Endothelial cell of umbilical vein (primary cell): ENCODE data around the gene CDK6. TPM values are rescaled to one million over a fixed set of nuclear protein-coding genes. Genes with fewer than 3 reads are reported as not detected.

Experiments
- BruUV-seq: library from RNA; stranded (reverse); fragments of 400-500 nt; replicated peaks from 2 replicates; lab custom pipeline; 2021; lab: Mats Ljungman, UMichigan
- CTCF ChIA-PET: fragments of 300-600, 350-600 bp; sonication (Branson Sonifier 250); formaldehyde crosslinking; loops from one replicate; lab custom pipeline; 2021; ENCODE audit warnings: antibody characterized with exemption, inconsistent platforms; lab: Charles Lee
- POLR2A ChIA-PET: fragments of 300-600, 350-600 bp; sonication (Branson Sonifier 250); formaldehyde crosslinking; loops from one replicate; lab custom pipeline; 2021; ENCODE audit warnings: antibody characterized with exemption, inconsistent platforms; lab: Charles Lee
- DNase-seq: peaks from one replicate; pipeline ENCODE4 v3.0.0-alpha.2; 2011; ENCODE audit warnings: low read depth, low spot score
- FAIRE-seq: peaks from 2 replicates; lab custom pipeline; 2011; peaks lifted over from hg19 to GRCh38; lab: Jason Lieb, UNC
- H2AFZ ChIP-seq: 2 replicates; pipeline ENCODE4 v1.6.0; 2012; ENCODE audit warnings: low read depth, low read length, control low read depth, inconsistent platforms
- H3K27ac ChIP-seq: 2 replicates; pipeline ENCODE4 v1.5.1; 2011; ENCODE audit warnings: low read depth, mild to moderate bottlenecking, control low read depth, low read length, moderate library complexity; ENCODE audit not compliant: insufficient read depth
- H3K27me3 ChIP-seq, 2 experiments: 2 replicates each; pipeline versions ENCODE4 v1.6.0 to v1.6.1; 2011; ENCODE audit warnings: low read length in 2 of 2, mixed read lengths in 1 of 2; ENCODE audit not compliant: control insufficient read depth in 2 of 2, insufficient read depth in 2 of 2
- H3K36me3 ChIP-seq, 2 experiments: 2 replicates in 1 of 2; 3 replicates in 1 of 2; pipeline ENCODE4 v1.5.1; 2011; ENCODE audit warnings: low read length in 2 of 2, mild to moderate bottlenecking in 1 of 2, moderate library complexity in 1 of 2; ENCODE audit not compliant: control insufficient read depth in 2 of 2, insufficient read depth in 2 of 2; ENCODE audit errors: extremely low read depth in 1 of 2
- H3K4me1 ChIP-seq: 3 replicates; pipeline ENCODE4 v1.5.1; 2011; ENCODE audit warnings: mild to moderate bottlenecking, low read length; ENCODE audit not compliant: control insufficient read depth, insufficient read depth; ENCODE audit errors: extremely low read depth
- H3K4me2 ChIP-seq: 2 replicates; pipeline ENCODE4 v1.6.1; 2011; ENCODE audit warnings: low read length, control low read depth, mixed read lengths; ENCODE audit not compliant: insufficient read depth
- H3K4me3 ChIP-seq, 3 experiments: fragments of 200-600 bp in 1 of 3; sonication (generic), shearing (Covaris generic) in 1 of 3; replicated peaks in 1 of 3; 2 replicates each; pipeline ENCODE4 v1.5.1; 2011 to 2016; ENCODE audit warnings: control low read depth in 3 of 3, low read length in 3 of 3, mild to moderate bottlenecking in 2 of 3, inconsistent platforms in 1 of 3, low read depth in 1 of 3, moderate library complexity in 1 of 3; ENCODE audit not compliant: insufficient read depth in 1 of 3
- H3K79me2 ChIP-seq: 2 replicates; pipeline ENCODE4 v1.6.0; 2012; ENCODE audit warnings: low read length, inconsistent platforms; ENCODE audit not compliant: control insufficient read depth, insufficient read depth
- H3K9ac ChIP-seq: replicated peaks from 2 replicates; pipeline ENCODE3; 2011; ENCODE audit warnings: low read length, control low read depth; ENCODE audit not compliant: insufficient read depth; ENCODE audit errors: extremely low read depth
- H3K9me1 ChIP-seq: replicated peaks from 3 replicates; pipeline ENCODE4 v1.6.0; 2011; ENCODE audit warnings: mild to moderate bottlenecking, low read length; ENCODE audit not compliant: control insufficient read depth, insufficient read depth; ENCODE audit errors: extremely low read depth
- H3K9me3 ChIP-seq: replicated peaks from 2 replicates; pipeline ENCODE4 v1.5.1; 2012; ENCODE audit warnings: low read length, inconsistent platforms; ENCODE audit not compliant: control insufficient read depth, insufficient read depth
- H4K20me1 ChIP-seq: replicated peaks from 2 replicates; pipeline ENCODE3; 2011; ENCODE audit warnings: mild to moderate bottlenecking, low read length; ENCODE audit not compliant: control insufficient read depth, insufficient read depth; ENCODE audit errors: extremely low read depth
- CTCF ChIP-seq, 2 donors: IDR thresholded peaks; 1 replicate in 1 of 2; 2 replicates in 1 of 2; pipeline ENCODE4 v1.5.1; 2011; ENCODE audit warnings: low read length in 2 of 2, mild to moderate bottlenecking in 2 of 2, moderate library complexity in 2 of 2, control low read depth in 1 of 2, inconsistent platforms in 1 of 2, low read depth in 1 of 2; ENCODE audit not compliant: insufficient read depth in 1 of 2; ENCODE audit errors: extremely low read depth in 1 of 2
- EZH2 ChIP-seq: IDR thresholded peaks from 2 replicates; pipeline ENCODE4 v1.6.1; 2012; ENCODE audit warnings: borderline replicate concordance, low read depth, mild to moderate bottlenecking, moderate library complexity, low read length, inconsistent platforms; ENCODE audit not compliant: severe bottlenecking
- FOS ChIP-seq: IDR thresholded peaks from 2 replicates; pipeline ENCODE4 v1.6.1; 2011; ENCODE audit warnings: mild to moderate bottlenecking, low read length, moderate library complexity, borderline replicate concordance; ENCODE audit not compliant: insufficient read depth
- GATA2 ChIP-seq: IDR thresholded peaks from 2 replicates; pipeline ENCODE4 v1.7.0; 2011; ENCODE audit warnings: low read depth, mild to moderate bottlenecking, moderate library complexity, mixed read lengths, low read length; ENCODE audit not compliant: insufficient read length, insufficient read depth
- JUN ChIP-seq: IDR thresholded peaks from 2 replicates; pipeline ENCODE4 v1.6.1; 2011; ENCODE audit warnings: borderline replicate concordance, low read depth; ENCODE audit not compliant: insufficient read length, insufficient read depth
- MYC ChIP-seq: IDR thresholded peaks from one replicate; pipeline ENCODE4 v1.6.1; 2011; ENCODE audit warnings: mild to moderate bottlenecking, low read depth, low read length
- POLR2A ChIP-seq: IDR thresholded peaks from 2 replicates; pipeline ENCODE4 v1.6.1; 2012; ENCODE audit warnings: low read depth, mild to moderate bottlenecking, control low read depth, low read length
- POLR2AphosphoS5 ChIP-seq: IDR thresholded peaks from 2 replicates; pipeline ENCODE4 v1.6.1; 2012; ENCODE audit warnings: low read depth, mild to moderate bottlenecking, control low read depth, low read length, moderate library complexity; ENCODE audit not compliant: insufficient read depth
- dilution Hi-C: fragments of 300-500 bp; cut with MboI; formaldehyde crosslinking; loops from one replicate; pipeline ENCODE4 v1.15.0; 2019; ENCODE audit warnings: low sequenced_read_pairs; ENCODE audit not compliant: extremely low pct_ligation_motif_present
- intact Hi-C: fragments of 100-400 bp; cut with micrococcal nuclease; formaldehyde crosslinking; loops from one replicate; pipeline ENCODE4 v1.10.0; 2022
- polyA plus RNA-seq, 4 experiments: library from polyadenylated mRNA; depleted of rRNA in 3 of 4; stranded (reverse) in 3 of 4; unstranded in 1 of 4; fragments of >200 nt; gene quantifications; 2 replicates each; pipeline versions ENCODE4 v1.2.1 to v1.2.3, GENCODE V29; 2011 to 2012; ENCODE audit warnings: missing spikeins in 1 of 4
- total RNA-seq: library from RNA; stranded (reverse); gene quantifications from 2 replicates; pipeline ENCODE4 v1.2.3, GENCODE V29; 2021

CDK6 gene
- total and polyA plus RNA-seq, 2 donors (not counting 3 experiments of a cell fraction or from before 2014, with no cell fraction given) = 6.0 to 28.2 TPM

- H3K27me3 ChIP-seq = no peaks in the 10 kb centered on the region
- no peak overlapping the region for H2AFZ ChIP-seq
- no TSS peak for BruUV-seq
- no peaks in the 10 kb centered on the region for H4K20me1 ChIP-seq
- H3K4me3 ChIP-seq = no peak overlapping the region
- no peak for DNase-seq
- H3K27ac ChIP-seq = peak overlapping the region; percentile 75
- H3K9me3 ChIP-seq = no peaks in the 10 kb centered on the region
- H3K9ac ChIP-seq = peak overlapping the region; percentile 46
- H3K79me2 ChIP-seq = no peaks in the 10 kb centered on the region
- no peaks in the 10 kb centered on the region for H3K36me3 ChIP-seq
- H3K9me1 ChIP-seq = no peaks in the 10 kb centered on the region
- dilution Hi-C loops = no loop called here
- H3K4me1 ChIP-seq = peaks cover 28% of the 10 kb centered on the region
- ChIA-PET CTCF (interaction anchor here (0.6 to 5.4 kb wide), 20 partner anchors 9 to 436 kb away, joined by 3 to 52 read pairs (median 4); partner anchors contain the start of genes CDK6, PEX1 and RBM48), POLR2A (no interaction called here)
- TF ChIP-seq CTCF (IDR thresholded peaks at IDR 0.05; ENCODE audit: extremely low read depth in 1 of 2, insufficient read depth in 1 of 2, low read depth in 1 of 2, low read length in 2 of 2) = no peak
- no peak for TF ChIP-seq EZH2
- TF ChIP-seq JUN = no peak
- no peak for TF ChIP-seq POLR2A
- TF ChIP-seq FOS = no peak
- no peak for TF ChIP-seq MYC
- no peak for TF ChIP-seq POLR2AphosphoS5
- TF ChIP-seq GATA2 = no peak
- intact Hi-C loops = loop anchor here (1.0 to 5.0 kb wide), 10 partner anchors 24 to 606 kb away; partner anchors contain the start of gene HEPACAM2
- no peak for FAIRE-seq
- peak overlapping the region; percentile 50 for H3K4me2 ChIP-seq
Measured at GRCh38 chr7:92621561-92622023, 214.8 kb downstream of the CDK6 start.
